Neural cell (in vitro differentiated cells): ENCODE data around the gene C1orf122. TPM values are rescaled to one million over a fixed set of nuclear protein-coding genes. Genes with fewer than 3 reads are reported as not detected.

Source experiments
- H2AFZ ChIP-seq: fragments of 200-600, 300-800 bp; sonication (generic), shearing (Covaris generic); 2 replicates; pipeline ENCODE4 v1.6.0; 2014; ENCODE audit warnings: low read depth, mild to moderate bottlenecking, antibody characterized with exemption, low read length, moderate library complexity
- H3F3A ChIP-seq: fragments of 200-600 bp; shearing (Covaris generic); 2 replicates; pipeline ENCODE4 v1.6.1; 2016; ENCODE audit warnings: mild to moderate bottlenecking, moderate library complexity, mixed read lengths, antibody characterized with exemption, low read length; ENCODE audit not compliant: insufficient read depth, poor library complexity, severe bottlenecking
- H3K27ac ChIP-seq: fragments of 200-600, 300-800 bp; sonication (generic), shearing (Covaris generic); 2 replicates; pipeline ENCODE4 v1.5.1; 2014; ENCODE audit warnings: mild to moderate bottlenecking, low read length, moderate library complexity
- H3K27me3 ChIP-seq: fragments of 300-800, 200-600 bp; sonication (generic), shearing (Covaris generic); 2 replicates; pipeline ENCODE4 v1.6.0; 2014; ENCODE audit warnings: mild to moderate bottlenecking, low read depth, low read length, moderate library complexity; ENCODE audit not compliant: insufficient read depth
- H3K36me3 ChIP-seq: fragments of 300-800, 200-600 bp; sonication (generic), shearing (Covaris generic); 2 replicates; pipeline ENCODE4 v1.5.1; 2014; ENCODE audit warnings: mild to moderate bottlenecking, antibody characterized with exemption, low read length, moderate library complexity; ENCODE audit not compliant: insufficient read depth
- H3K4me2 ChIP-seq: fragments of 300-800, 200-600 bp; sonication (generic), shearing (Covaris generic); 2 replicates; pipeline ENCODE4 v1.6.0; 2014; ENCODE audit warnings: mild to moderate bottlenecking, low read length
- H3K4me3 ChIP-seq: fragments of 300-800, 200-600 bp; sonication (generic), shearing (Covaris generic); 2 replicates; pipeline ENCODE4 v1.5.1; 2014; ENCODE audit warnings: mild to moderate bottlenecking, low read length, moderate library complexity
- H3K79me2 ChIP-seq: fragments of 200-600 bp; shearing (Covaris generic); replicated peaks from 2 replicates; pipeline ENCODE4 v1.6.0; 2014; ENCODE audit warnings: mild to moderate bottlenecking, low read length, moderate library complexity; ENCODE audit not compliant: insufficient read depth
- H3K9ac ChIP-seq: fragments of 300-800, 200-600 bp; sonication (generic), shearing (Covaris generic); 2 replicates; pipeline ENCODE4 v1.6.1; 2016; ENCODE audit warnings: mild to moderate bottlenecking, low read length, mixed read lengths
- H3K9me2 ChIP-seq: fragments of 200-600 bp; shearing (Covaris generic); 2 replicates; pipeline ENCODE4 v1.6.1; 2016; ENCODE audit warnings: mild to moderate bottlenecking, low read length, mixed read lengths; ENCODE audit not compliant: insufficient read depth
- H3K9me3 ChIP-seq: fragments of 200-600, 300-800 bp; sonication (generic), shearing (Covaris generic); 2 replicates; pipeline ENCODE4 v1.6.1; 2016; ENCODE audit warnings: mild to moderate bottlenecking, mixed run types, low read length, moderate library complexity, mixed read lengths
- H4K20me1 ChIP-seq: fragments of 200-600 bp; shearing (Covaris generic); 2 replicates; pipeline ENCODE4 v1.6.1; 2016; ENCODE audit warnings: mild to moderate bottlenecking, mixed run types; ENCODE audit not compliant: insufficient read depth
- EP300 ChIP-seq: fragments of 450-650 bp; conservative IDR thresholded peaks from 2 replicates; pipeline ENCODE4 v1.6.1; 2014; ENCODE audit warnings: antibody characterized with exemption, mild to moderate bottlenecking, moderate library complexity; ENCODE audit not compliant: poor library complexity, severe bottlenecking
- EZH2 ChIP-seq: fragments of 200-600, 300-800 bp; shearing (Covaris generic), sonication (generic); IDR thresholded peaks from 2 replicates; pipeline ENCODE4 v1.6.1; 2014; ENCODE audit warnings: antibody characterized with exemption, low read length, borderline replicate concordance, mild to moderate bottlenecking; ENCODE audit not compliant: insufficient read depth, poor library complexity, severe bottlenecking
- MXI1 ChIP-seq: fragments of 450-650 bp; conservative IDR thresholded peaks from 2 replicates; pipeline ENCODE4 v1.6.1; 2014; ENCODE audit warnings: antibody characterized with exemption, mild to moderate bottlenecking; ENCODE audit not compliant: poor library complexity, severe bottlenecking
- POLR2AphosphoS5 ChIP-seq: IDR thresholded peaks from 2 replicates; pipeline ENCODE4 v1.6.1; 2012
- RAD21 ChIP-seq: fragments of 450-650 bp; conservative IDR thresholded peaks from 2 replicates; pipeline ENCODE4 v1.6.1; 2014; ENCODE audit warnings: antibody characterized with exemption, mild to moderate bottlenecking, moderate library complexity
- SMC3 ChIP-seq: fragments of 450-650 bp; conservative IDR thresholded peaks from 2 replicates; pipeline ENCODE4 v1.6.1; 2014; ENCODE audit warnings: antibody characterized with exemption, mild to moderate bottlenecking, moderate library complexity; ENCODE audit not compliant: poor library complexity
- TAF1 ChIP-seq: IDR thresholded peaks from 2 replicates; pipeline ENCODE4 v1.6.1; 2012; ENCODE audit warnings: low read depth
- polyA plus RNA-seq: library from polyadenylated mRNA; depleted of rRNA; stranded (reverse); fragments of >200 nt; gene quantifications from 2 replicates; pipeline ENCODE4 v1.2.3, GENCODE V29; 2014
- TF ChIP-seq, protein P1 (sequence below): fragments of 450-650 bp; IDR thresholded peaks from 2 replicates; pipeline ENCODE4 v1.5.1; 2014; ENCODE audit warnings: antibody characterized with exemption, mild to moderate bottlenecking, moderate library complexity; ENCODE audit not compliant: poor library complexity, severe bottlenecking
- TF ChIP-seq, protein P2 (sequence below): IDR thresholded peaks from 2 replicates; pipeline ENCODE4 v1.6.1; 2012; ENCODE audit warnings: borderline replicate concordance

The C1orf122 gene
- polyA plus RNA-seq, 1 donor from 2014 or later = 143 TPM

- no peaks in the 10 kb centered on the region for H3K9me2 ChIP-seq
- H3K27me3 ChIP-seq = no peaks in the 10 kb centered on the region
- H2AFZ ChIP-seq = no peak overlapping the region
- no peaks in the 10 kb centered on the region for H3K79me2 ChIP-seq
- H3K4me2 ChIP-seq = no peak overlapping the region
- H3F3A ChIP-seq = no peaks in the 10 kb centered on the region
- H3K27ac ChIP-seq = no peak overlapping the region
- no peak overlapping the region for H3K9ac ChIP-seq
- no peak overlapping the region for H3K4me3 ChIP-seq
- no peak for TF ChIP-seq EP300
- TF ChIP-seq TAF1 = no peak
- TF ChIP-seq POLR2AphosphoS5 = no peak
- no peak for TF ChIP-seq EZH2
- no peak for TF ChIP-seq RAD21
- TF ChIP-seq SMC3 = no peak
- TF ChIP-seq, protein P1, sequence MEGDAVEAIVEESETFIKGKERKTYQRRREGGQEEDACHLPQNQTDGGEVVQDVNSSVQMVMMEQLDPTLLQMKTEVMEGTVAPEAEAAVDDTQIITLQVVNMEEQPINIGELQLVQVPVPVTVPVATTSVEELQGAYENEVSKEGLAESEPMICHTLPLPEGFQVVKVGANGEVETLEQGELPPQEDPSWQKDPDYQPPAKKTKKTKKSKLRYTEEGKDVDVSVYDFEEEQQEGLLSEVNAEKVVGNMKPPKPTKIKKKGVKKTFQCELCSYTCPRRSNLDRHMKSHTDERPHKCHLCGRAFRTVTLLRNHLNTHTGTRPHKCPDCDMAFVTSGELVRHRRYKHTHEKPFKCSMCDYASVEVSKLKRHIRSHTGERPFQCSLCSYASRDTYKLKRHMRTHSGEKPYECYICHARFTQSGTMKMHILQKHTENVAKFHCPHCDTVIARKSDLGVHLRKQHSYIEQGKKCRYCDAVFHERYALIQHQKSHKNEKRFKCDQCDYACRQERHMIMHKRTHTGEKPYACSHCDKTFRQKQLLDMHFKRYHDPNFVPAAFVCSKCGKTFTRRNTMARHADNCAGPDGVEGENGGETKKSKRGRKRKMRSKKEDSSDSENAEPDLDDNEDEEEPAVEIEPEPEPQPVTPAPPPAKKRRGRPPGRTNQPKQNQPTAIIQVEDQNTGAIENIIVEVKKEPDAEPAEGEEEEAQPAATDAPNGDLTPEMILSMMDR = no peak
- TF ChIP-seq MXI1 = no peak
- TF ChIP-seq, protein P2, sequence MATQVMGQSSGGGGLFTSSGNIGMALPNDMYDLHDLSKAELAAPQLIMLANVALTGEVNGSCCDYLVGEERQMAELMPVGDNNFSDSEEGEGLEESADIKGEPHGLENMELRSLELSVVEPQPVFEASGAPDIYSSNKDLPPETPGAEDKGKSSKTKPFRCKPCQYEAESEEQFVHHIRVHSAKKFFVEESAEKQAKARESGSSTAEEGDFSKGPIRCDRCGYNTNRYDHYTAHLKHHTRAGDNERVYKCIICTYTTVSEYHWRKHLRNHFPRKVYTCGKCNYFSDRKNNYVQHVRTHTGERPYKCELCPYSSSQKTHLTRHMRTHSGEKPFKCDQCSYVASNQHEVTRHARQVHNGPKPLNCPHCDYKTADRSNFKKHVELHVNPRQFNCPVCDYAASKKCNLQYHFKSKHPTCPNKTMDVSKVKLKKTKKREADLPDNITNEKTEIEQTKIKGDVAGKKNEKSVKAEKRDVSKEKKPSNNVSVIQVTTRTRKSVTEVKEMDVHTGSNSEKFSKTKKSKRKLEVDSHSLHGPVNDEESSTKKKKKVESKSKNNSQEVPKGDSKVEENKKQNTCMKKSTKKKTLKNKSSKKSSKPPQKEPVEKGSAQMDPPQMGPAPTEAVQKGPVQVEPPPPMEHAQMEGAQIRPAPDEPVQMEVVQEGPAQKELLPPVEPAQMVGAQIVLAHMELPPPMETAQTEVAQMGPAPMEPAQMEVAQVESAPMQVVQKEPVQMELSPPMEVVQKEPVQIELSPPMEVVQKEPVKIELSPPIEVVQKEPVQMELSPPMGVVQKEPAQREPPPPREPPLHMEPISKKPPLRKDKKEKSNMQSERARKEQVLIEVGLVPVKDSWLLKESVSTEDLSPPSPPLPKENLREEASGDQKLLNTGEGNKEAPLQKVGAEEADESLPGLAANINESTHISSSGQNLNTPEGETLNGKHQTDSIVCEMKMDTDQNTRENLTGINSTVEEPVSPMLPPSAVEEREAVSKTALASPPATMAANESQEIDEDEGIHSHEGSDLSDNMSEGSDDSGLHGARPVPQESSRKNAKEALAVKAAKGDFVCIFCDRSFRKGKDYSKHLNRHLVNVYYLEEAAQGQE = no peak
- no peaks in the 10 kb centered on the region for H4K20me1 ChIP-seq
- H3K9me3 ChIP-seq = no peaks in the 10 kb centered on the region
- H3K36me3 ChIP-seq = peaks cover 12% of the 10 kb centered on the region
Measured at GRCh38 chr1:37821481-37821880, 13.9 kb downstream of the C1orf122 start.

DNA sequence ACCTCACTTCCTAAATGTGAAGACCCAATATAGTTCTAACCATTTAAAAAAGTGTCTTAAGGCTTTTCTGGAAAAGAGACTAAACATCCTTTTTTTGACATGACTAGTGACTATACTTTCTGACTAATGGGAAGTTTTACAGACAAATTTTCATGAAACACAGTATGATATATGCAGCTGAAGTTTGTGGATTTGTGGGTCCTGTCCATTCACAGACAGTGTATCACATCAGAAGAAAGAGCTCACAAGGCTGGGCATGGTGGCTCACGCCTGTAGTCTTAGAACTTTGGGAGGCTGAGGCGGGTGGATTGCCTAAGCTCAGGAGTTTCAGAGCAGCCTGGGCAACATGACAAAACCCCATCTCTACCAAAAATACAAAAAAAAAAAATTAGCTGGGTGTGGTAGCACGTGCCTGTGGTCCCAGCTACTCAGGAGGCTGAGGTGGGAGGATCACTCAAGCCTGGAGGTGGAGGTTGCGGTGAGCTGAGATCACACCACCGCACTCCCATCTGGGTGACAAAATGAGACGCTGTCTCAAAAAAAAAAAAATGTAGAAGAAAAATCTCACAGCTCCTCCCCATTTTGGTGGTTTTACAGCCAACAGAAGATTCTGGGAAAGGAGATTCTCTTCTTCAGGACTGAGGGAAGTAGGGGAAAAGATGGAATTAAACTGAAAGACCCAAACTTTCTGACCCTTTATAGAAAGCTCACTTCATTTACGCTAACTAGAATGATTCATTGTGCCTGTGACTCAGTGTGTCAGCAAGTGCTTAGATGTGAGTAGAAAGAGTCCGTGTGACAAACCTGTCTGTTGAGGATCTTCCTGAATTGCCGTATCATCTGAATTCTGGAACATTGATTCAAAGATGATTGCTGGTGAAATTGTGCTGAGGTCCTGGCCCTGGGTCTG is 15.6 kb downstream of the C1orf122 start:
- Histone ChIP-seq H4K20me1 (no peaks in the 10 kb centered on the region), H3K79me2 (no peaks in the 10 kb centered on the region), H3K4me2 (no peak overlapping the region), H3K27me3 (no peaks in the 10 kb centered on the region), H3K4me3 (no peak overlapping the region), H3F3A (no peaks in the 10 kb centered on the region), H3K9me3 (no peaks in the 10 kb centered on the region), H3K9me2 (no peaks in the 10 kb centered on the region), H3K27ac (no peak overlapping the region), H2AFZ (no peak overlapping the region), H3K36me3 (peaks cover 12% of the 10 kb centered on the region), H3K9ac (no peak overlapping the region)
- no peak for TF ChIP-seq EZH2
- no peak for TF ChIP-seq SMC3
- TF ChIP-seq TAF1 = no peak
- TF ChIP-seq RAD21 = no peak
- TF ChIP-seq POLR2AphosphoS5 = no peak
- TF ChIP-seq, protein P1 = no peak
- TF ChIP-seq EP300 = no peak
- TF ChIP-seq MXI1 = no peak
- TF ChIP-seq, protein P2 = no peak
